Stimulated activated CD4-positive, alpha-beta T cell treated with anti-CD3 and anti-CD28 coated beads, Interleukin-15, amount 100 ng/mL, for 1 hour (primary cell): ENCODE results near the gene RAB23.

Source experiments
- DNase-seq, 2 donors: peaks; one replicate each; pipeline ENCODE4 v3.0.0-alpha.2; 2020; ENCODE audit warnings: low read depth in 1 of 2, low spot score in 1 of 2

Gene RAB23

DNA sequence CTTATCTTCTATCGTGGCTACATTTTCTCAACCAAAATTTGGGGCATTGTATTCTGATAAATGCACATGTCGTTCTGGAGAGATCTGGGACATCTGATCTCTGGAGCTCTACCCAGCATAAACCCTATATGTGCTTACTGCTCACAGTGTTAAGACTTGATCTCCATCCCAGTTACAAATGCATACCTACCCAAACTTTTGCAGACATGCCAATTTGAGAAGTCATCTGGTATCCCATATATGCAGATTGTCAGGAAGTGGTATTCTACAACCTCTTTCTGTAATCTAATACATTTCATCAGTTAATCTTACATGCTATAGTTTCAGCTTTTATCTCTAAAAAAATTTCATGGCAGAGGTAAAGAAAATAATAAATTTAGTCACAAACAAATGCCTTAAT, 38.8 kb downstream of the RAB23 start:
- no peak for DNase-seq

DNA sequence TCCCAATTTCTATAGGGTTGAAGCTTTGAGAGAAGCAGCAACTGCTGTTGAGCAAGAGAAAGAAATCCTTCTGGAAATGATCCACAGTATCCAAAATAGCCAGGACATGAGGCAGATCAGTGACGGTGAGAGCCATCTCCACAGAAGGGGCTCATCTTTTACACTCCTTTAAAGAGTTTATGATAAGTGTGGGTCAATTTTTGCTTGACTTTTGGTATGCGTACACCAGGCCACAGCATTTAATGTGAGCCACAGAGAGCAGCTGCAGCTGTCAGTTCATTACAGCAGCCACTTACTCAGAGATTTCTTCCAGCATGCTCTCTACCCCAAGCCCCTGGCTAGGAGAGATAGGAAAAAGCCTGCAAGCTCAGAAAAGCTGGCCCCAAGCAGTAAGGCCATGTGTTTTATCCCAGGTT, 40.1 kb downstream of the RAB23 start:
- DNase-seq = no peak

DNA sequence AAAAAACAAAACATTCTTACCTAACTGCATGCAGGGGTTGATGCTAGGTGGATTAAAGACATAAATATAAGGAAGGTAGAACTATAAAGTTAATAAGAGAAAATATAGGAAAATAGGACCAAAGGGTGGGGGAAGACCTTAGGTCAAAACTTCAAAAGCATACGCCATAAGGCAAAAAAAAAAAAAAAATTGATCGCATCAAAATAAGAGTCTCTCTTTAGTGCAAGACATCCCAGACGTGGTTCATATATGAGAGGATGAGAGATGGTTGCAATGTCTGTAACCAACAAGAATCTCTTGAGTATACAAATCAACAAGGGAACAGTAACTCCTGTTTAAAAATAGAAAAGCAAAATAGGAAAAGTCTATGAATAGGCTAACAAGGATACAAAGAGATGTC, 41.5 kb downstream of the RAB23 start:
- no peak for DNase-seq

DNA sequence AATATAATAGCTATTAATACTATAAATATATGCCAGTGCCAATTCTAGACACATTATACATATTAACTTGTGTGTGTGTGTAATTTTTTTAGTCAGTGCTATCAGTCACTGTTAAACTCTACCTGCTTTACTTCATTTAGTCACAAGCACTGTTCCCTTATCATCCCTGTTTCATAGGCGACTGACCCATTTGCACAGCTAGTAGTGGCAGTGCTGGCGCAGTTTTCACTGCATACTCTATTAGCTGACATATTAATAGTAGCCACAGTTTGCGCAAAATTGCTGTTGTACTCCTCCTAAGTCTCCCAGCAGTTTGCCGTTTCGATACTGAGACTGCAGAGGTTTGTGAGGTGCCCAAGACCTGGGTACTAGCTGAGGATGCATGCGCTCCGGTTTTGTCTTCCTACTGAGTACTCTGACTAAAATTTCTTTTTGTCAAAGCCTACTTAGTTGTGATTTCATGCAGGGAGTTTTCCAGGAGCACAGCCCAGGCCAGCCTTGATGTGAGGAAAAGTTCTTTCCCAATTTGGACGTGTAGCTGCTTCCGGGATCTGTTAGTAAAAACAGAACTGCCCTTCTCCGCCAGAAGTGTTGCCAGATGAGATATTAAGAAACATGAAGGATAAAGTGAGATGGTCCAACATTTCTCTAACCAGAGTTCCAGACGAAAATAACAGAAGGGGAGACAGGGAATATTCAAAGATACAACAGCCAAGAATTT, 44.4 kb downstream of the RAB23 start:
- no peak for DNase-seq

DNA sequence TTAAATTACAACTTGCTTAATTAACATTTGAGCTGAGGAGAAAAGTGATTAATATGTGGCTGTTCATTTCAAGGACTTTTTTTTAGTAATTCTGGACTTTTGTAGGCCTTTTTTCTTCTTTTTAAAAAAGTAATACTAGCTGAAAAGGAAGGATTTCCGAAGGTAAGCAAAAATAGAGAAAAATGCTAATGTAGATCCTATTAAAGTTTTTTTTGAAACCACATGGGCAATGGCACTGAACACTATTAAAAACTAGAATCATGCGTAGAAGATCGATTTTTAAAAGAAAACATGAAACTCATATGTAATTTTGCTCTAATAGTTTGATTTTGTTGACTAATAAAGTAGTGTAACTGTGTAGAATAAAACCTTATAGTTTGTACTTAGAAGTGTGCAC, 47.6 kb downstream of the RAB23 start:
- no peak for DNase-seq

- DNase-seq = no peak
Observed at GRCh38 chr6:57173886-57174510, 48.1 kb downstream of the RAB23 start.

DNA sequence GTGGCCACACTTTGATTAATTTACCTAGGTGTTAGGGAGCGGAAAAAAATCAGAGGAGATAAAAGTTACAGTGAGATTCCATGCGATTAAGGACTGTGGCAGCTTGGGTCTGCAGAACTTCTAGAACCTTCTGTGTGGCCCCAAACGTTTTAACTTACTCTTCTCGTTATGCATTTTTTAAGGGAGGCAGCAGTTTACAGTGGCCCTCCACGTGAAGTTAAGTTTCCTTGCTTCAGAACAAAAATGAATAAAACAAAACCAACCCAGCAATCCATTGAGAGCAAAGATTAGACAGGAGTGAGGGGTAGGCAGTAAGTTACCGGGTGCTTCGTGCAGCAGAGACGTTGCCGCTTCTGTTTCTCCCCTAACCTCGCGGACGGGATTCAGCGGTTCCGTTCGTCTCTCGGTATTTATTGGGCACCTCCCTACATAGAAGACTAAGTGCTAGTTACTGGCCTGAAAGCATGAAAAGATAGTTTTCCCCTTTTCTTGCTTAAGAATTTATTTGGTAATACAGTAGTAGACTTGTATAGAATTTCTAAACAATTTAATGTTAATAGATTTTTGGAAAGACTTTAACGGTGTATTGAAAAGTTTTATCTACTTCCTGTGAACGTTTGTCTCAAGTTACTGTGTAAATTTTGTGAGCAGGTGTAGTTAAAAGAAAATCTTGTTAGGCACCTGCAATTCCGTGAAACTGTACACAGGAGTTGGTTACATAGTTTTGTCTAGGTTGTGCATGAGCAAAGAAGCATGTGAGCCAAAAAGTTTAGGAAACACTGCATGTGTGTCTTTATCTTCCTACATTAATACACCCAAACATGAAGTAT, 48.8 kb downstream of the RAB23 start:
- peak in 1 of 2 donors; percentile 3 for DNase-seq

- DNase-seq = peak; percentile 64 to 80
Observed at GRCh38 chr6:57172136-57173055, 49.7 kb downstream of the RAB23 start, which contains the start of gene BAG2. BAG2 (plus strand) TSS chr6:57172326; CDS start chr6:57172698, 372 bp downstream.

DNA sequence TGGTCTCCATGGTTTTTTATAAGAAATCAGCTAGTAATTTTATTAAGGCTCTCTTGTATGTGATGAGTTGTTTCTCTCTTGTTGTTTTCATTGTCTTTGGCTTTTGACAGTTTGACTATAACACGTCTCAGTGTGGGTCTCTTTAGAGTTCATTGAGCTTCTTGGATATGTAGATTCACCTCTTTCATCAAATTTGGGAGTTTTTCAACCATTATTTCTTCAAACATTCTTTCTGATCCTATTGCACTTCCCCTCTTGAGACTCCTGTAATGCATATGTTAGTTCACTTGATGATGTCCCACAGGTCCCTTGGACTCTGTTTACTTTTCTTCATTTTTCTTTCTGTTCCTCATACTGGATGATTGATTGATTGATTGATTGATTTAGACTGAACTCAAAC, 57.0 kb downstream of the RAB23 start:
- DNase-seq = no peak

- no peak for DNase-seq
Observed at GRCh38 chr6:57163956-57164355, 58.2 kb downstream of the RAB23 start.

DNA sequence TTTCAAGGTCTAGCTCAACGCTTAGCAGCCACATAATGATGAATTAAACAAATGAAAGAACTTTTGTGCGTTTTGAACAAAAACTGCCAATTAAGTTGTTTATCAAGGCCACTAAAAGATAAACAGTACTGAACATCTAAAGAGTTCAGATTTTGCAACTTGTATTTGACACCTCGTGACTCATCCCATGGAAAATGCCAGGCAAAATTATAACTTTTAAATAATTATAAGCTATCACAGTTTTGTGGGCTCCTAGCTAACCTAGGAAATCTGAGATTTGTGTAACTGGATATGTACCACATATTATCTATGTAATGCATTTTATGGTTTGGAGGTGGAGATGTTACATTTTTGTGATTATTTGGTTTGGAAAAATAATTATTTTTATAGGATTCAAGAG, 59.6 kb downstream of the RAB23 start:
- no peak for DNase-seq

DNA sequence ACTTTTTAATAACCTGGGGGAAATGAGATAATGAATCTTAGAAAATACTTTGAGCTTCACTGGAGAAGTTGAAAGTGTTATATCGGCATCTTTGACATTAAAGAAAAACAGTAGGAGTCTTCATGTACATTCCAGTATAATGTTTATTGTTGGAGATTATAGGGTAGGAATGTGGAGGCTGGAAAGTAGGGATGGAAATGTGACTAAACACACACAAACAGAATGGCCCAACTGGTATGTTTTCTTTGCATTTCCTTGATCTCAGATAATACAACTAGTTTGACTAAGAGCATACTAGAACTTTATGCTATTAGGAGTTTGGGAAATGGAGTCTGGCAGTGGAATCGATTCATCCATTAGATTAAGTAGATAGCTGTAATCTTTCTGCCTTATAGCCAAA, 60.1 kb downstream of the RAB23 start:
- no peak for DNase-seq

GRCh38 chr6:57159127-57159526, 63.0 kb downstream of the RAB23 start:
- no peak for DNase-seq

DNA sequence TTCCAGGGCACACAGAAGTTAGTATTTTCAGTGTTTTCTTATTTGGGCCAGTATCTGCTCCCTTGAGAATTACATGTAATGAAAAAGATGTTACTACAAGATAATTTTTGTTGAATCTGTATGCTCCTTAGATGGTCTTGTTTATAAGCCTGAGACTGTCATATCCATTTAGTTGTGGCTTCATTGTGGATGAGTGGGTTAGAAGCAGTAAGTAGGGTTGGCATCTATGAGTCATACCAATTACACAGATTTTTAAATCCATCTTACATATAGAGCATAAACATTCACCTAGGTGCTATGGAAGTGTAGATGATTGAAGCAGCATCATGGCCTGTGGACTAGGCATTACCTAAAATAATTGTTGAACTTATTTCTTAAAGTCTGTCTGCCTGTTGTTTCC, 63.4 kb downstream of the RAB23 start:
- DNase-seq = no peak

DNA sequence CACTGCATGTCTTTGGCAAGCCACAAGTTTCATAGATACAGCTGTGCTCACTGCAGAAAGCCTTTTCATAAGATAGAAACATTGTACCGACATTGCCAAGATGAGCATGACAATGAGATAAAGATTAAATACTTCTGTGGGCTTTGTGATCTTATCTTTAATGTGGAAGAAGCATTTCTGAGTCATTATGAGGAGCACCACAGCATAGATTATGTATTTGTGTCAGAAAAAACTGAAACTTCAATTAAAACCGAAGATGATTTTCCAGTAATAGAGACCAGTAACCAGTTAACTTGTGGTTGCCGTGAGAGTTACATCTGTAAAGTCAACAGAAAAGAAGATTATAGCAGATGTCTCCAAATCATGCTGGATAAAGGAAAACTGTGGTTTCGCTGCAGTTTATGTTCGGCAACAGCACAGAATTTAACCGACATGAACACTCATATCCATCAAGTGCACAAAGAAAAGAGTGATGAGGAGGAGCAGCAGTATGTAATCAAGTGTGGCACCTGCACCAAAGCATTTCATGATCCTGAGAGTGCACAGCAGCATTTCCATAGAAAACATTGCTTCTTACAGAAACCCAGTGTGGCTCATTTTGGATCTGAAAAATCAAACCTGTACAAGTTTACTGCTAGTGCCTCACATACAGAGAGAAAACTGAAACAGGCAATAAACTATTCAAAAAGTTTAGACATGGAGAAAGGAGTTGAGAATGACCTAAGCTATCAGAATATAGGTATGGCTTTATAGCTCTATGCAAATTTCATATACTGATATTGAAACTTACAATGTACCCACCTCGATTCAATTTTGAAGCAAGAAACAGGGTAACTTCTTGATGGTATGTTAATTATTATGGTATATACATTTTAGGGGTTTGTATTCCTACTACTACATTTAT, 73.9 kb downstream of the RAB23 start:
- no peak for DNase-seq

DNA sequence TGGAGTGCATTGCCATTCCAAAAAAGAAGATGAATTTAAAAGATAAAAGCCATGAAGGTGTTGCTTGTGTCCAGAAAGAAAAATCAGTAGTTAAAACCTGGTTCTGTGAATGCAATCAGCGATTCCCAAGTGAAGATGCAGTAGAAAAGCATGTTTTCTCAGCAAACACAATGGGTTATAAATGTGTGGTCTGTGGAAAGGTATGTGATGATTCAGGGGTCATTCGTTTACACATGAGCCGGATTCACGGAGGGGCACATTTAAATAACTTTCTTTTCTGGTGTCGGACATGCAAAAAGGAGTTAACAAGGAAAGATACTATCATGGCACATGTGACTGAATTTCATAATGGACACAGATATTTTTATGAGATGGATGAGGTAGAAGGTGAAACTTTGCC, 74.7 kb downstream of the RAB23 start:
- DNase-seq = no peak

DNA sequence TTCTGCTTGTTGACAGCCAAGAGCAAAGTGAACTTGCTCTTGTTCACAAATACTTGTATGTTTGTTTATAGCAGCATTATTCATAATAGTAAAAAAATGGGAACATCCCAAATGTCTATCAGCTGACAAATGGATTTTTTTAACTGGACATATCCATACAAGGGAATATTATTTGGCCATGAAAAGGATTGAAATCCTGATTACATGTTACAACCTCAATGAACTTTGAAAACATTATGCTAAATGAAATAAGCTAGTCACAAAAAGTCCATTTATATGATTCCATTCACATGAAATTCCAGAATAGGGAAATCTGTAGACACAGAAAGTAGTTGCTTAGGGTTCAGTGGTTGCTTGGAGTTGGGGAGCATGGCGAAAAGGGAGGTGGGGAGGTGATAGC, 78.4 kb downstream of the RAB23 start:
- no peak for DNase-seq

- DNase-seq = no peak
Observed at GRCh38 chr6:57142178-57142525, 80.0 kb downstream of the RAB23 start.

GRCh38 chr6:57141451-57142177, 80.5 kb downstream of the RAB23 start:
- no peak for DNase-seq
